ENCODE measurements around the gene KRTDAP. TPM values are rescaled to one million over a fixed set of nuclear protein-coding genes. Genes with fewer than 3 reads are reported as not detected.

The KRTDAP gene
- total RNA-seq, 1 donor from 2014 or later, result 0.80 TPM

GRCh38 chr19:35460608-35461007 is 29.7 kb downstream of the KRTDAP start:
- Mint-ChIP-seq H3K27ac (no peak overlapping the region), H3K4me3 (no peak overlapping the region), H3K27me3 (peaks cover 11% of the 10 kb centered on the region), H3K4me1 (ENCODE audit: unreplicated experiment) (peaks cover 14% of the 10 kb centered on the region), H3K36me3 (no peaks in the 10 kb centered on the region), H3K9me3 (no peaks in the 10 kb centered on the region)
- no peak for TF ChIP-seq CTCF (conservative IDR thresholded peaks at IDR 0.05)
- no peak for DNase-seq (ENCODE audit: extremely low spot score, unreplicated experiment)

- TF ChIP-seq CTCF (conservative IDR thresholded peaks at IDR 0.05), result no peak
- peak overlapping the region; percentile 35 for H3K27ac Mint-ChIP-seq
- no peak for DNase-seq (ENCODE audit: extremely low spot score, unreplicated experiment)
- peaks cover 14% of the 10 kb centered on the region for H3K4me1 Mint-ChIP-seq (ENCODE audit: unreplicated experiment)
- H3K27me3 Mint-ChIP-seq, result peaks cover 6% of the 10 kb centered on the region
- no peaks in the 10 kb centered on the region for H3K36me3 Mint-ChIP-seq
- no peak overlapping the region for H3K4me3 Mint-ChIP-seq
- no peaks in the 10 kb centered on the region for H3K9me3 Mint-ChIP-seq
Observed at GRCh38 chr19:35459414-35460082, 30.7 kb downstream of the KRTDAP start.

GRCh38 chr19:35458731-35459391 is 31.4 kb downstream of the KRTDAP start:
- Mint-ChIP-seq H3K27ac (peak overlapping the region; percentile 35), H3K36me3 (no peaks in the 10 kb centered on the region), H3K9me3 (no peaks in the 10 kb centered on the region), H3K4me3 (no peak overlapping the region), H3K4me1 (ENCODE audit: unreplicated experiment) (peaks cover 14% of the 10 kb centered on the region), H3K27me3 (peaks cover 6% of the 10 kb centered on the region)
- DNase-seq (ENCODE audit: extremely low spot score, unreplicated experiment), result no peak
- TF ChIP-seq CTCF (conservative IDR thresholded peaks at IDR 0.05), result no peak

GRCh38 chr19:35458192-35458591 is 32.1 kb downstream of the KRTDAP start:
- Mint-ChIP-seq H3K27me3 (peaks cover 8% of the 10 kb centered on the region), H3K4me1 (ENCODE audit: unreplicated experiment) (peaks cover 14% of the 10 kb centered on the region), H3K9me3 (no peaks in the 10 kb centered on the region), H3K36me3 (no peaks in the 10 kb centered on the region), H3K27ac (peak overlapping the region; percentile 35), H3K4me3 (no peak overlapping the region)
- TF ChIP-seq CTCF (conservative IDR thresholded peaks at IDR 0.05), result no peak
- no peak for DNase-seq (ENCODE audit: extremely low spot score, unreplicated experiment)

- no peaks in the 10 kb centered on the region for H3K36me3 Mint-ChIP-seq
- no peak overlapping the region for H3K27ac Mint-ChIP-seq
- H3K4me3 Mint-ChIP-seq, result no peak overlapping the region
- DNase-seq (ENCODE audit: extremely low spot score, unreplicated experiment), result no peak
- peaks cover 8% of the 10 kb centered on the region for H3K4me1 Mint-ChIP-seq (ENCODE audit: unreplicated experiment)
- H3K9me3 Mint-ChIP-seq, result no peaks in the 10 kb centered on the region
- TF ChIP-seq CTCF (conservative IDR thresholded peaks at IDR 0.05), result no peak
- peaks cover 13% of the 10 kb centered on the region for H3K27me3 Mint-ChIP-seq
Observed at GRCh38 chr19:35457173-35457572, 33.1 kb downstream of the KRTDAP start.

Data from type B pancreatic cell (in vitro differentiated cells).